Neural cell (in vitro differentiated cells): Measurements from ENCODE around the gene FOXK1. TPM values are rescaled to one million over a fixed set of nuclear protein-coding genes. Genes with fewer than 3 reads are reported as not detected.
"Not testable (repeated sequence)": the region's sequence is repeated elsewhere in the genome, so short reads cannot be mapped to it uniquely, and the experiment has no call there.

Experiments
- H2AFZ ChIP-seq: fragments of 200-600, 300-800 bp; sonication (generic), shearing (Covaris generic); 2 replicates; pipeline ENCODE4 v1.6.0; 2014; ENCODE audit warnings: low read depth, mild to moderate bottlenecking, antibody characterized with exemption, low read length, moderate library complexity
- H3F3A ChIP-seq: fragments of 200-600 bp; shearing (Covaris generic); 2 replicates; pipeline ENCODE4 v1.6.1; 2016; ENCODE audit warnings: mild to moderate bottlenecking, moderate library complexity, mixed read lengths, antibody characterized with exemption, low read length; ENCODE audit not compliant: insufficient read depth, poor library complexity, severe bottlenecking
- H3K27ac ChIP-seq: fragments of 200-600, 300-800 bp; sonication (generic), shearing (Covaris generic); 2 replicates; pipeline ENCODE4 v1.5.1; 2014; ENCODE audit warnings: mild to moderate bottlenecking, low read length, moderate library complexity
- H3K27me3 ChIP-seq: fragments of 300-800, 200-600 bp; sonication (generic), shearing (Covaris generic); 2 replicates; pipeline ENCODE4 v1.6.0; 2014; ENCODE audit warnings: mild to moderate bottlenecking, low read depth, low read length, moderate library complexity; ENCODE audit not compliant: insufficient read depth
- H3K36me3 ChIP-seq: fragments of 300-800, 200-600 bp; sonication (generic), shearing (Covaris generic); 2 replicates; pipeline ENCODE4 v1.5.1; 2014; ENCODE audit warnings: mild to moderate bottlenecking, antibody characterized with exemption, low read length, moderate library complexity; ENCODE audit not compliant: insufficient read depth
- H3K4me2 ChIP-seq: fragments of 300-800, 200-600 bp; sonication (generic), shearing (Covaris generic); 2 replicates; pipeline ENCODE4 v1.6.0; 2014; ENCODE audit warnings: mild to moderate bottlenecking, low read length
- H3K4me3 ChIP-seq: fragments of 300-800, 200-600 bp; sonication (generic), shearing (Covaris generic); 2 replicates; pipeline ENCODE4 v1.5.1; 2014; ENCODE audit warnings: mild to moderate bottlenecking, low read length, moderate library complexity
- H3K79me2 ChIP-seq: fragments of 200-600 bp; shearing (Covaris generic); replicated peaks from 2 replicates; pipeline ENCODE4 v1.6.0; 2014; ENCODE audit warnings: mild to moderate bottlenecking, low read length, moderate library complexity; ENCODE audit not compliant: insufficient read depth
- H3K9ac ChIP-seq: fragments of 300-800, 200-600 bp; sonication (generic), shearing (Covaris generic); 2 replicates; pipeline ENCODE4 v1.6.1; 2016; ENCODE audit warnings: mild to moderate bottlenecking, low read length, mixed read lengths
- H3K9me2 ChIP-seq: fragments of 200-600 bp; shearing (Covaris generic); 2 replicates; pipeline ENCODE4 v1.6.1; 2016; ENCODE audit warnings: mild to moderate bottlenecking, low read length, mixed read lengths; ENCODE audit not compliant: insufficient read depth
- H3K9me3 ChIP-seq: fragments of 200-600, 300-800 bp; sonication (generic), shearing (Covaris generic); 2 replicates; pipeline ENCODE4 v1.6.1; 2016; ENCODE audit warnings: mild to moderate bottlenecking, mixed run types, low read length, moderate library complexity, mixed read lengths
- H4K20me1 ChIP-seq: fragments of 200-600 bp; shearing (Covaris generic); 2 replicates; pipeline ENCODE4 v1.6.1; 2016; ENCODE audit warnings: mild to moderate bottlenecking, mixed run types; ENCODE audit not compliant: insufficient read depth
- CTCF ChIP-seq: fragments of 450-650 bp; IDR thresholded peaks from 2 replicates; pipeline ENCODE4 v1.5.1; 2014; ENCODE audit warnings: antibody characterized with exemption, mild to moderate bottlenecking, moderate library complexity; ENCODE audit not compliant: poor library complexity, severe bottlenecking
- EP300 ChIP-seq: fragments of 450-650 bp; conservative IDR thresholded peaks from 2 replicates; pipeline ENCODE4 v1.6.1; 2014; ENCODE audit warnings: antibody characterized with exemption, mild to moderate bottlenecking, moderate library complexity; ENCODE audit not compliant: poor library complexity, severe bottlenecking
- EZH2 ChIP-seq: fragments of 200-600, 300-800 bp; shearing (Covaris generic), sonication (generic); IDR thresholded peaks from 2 replicates; pipeline ENCODE4 v1.6.1; 2014; ENCODE audit warnings: antibody characterized with exemption, low read length, borderline replicate concordance, mild to moderate bottlenecking; ENCODE audit not compliant: insufficient read depth, poor library complexity, severe bottlenecking
- MXI1 ChIP-seq: fragments of 450-650 bp; conservative IDR thresholded peaks from 2 replicates; pipeline ENCODE4 v1.6.1; 2014; ENCODE audit warnings: antibody characterized with exemption, mild to moderate bottlenecking; ENCODE audit not compliant: poor library complexity, severe bottlenecking
- RAD21 ChIP-seq: fragments of 450-650 bp; conservative IDR thresholded peaks from 2 replicates; pipeline ENCODE4 v1.6.1; 2014; ENCODE audit warnings: antibody characterized with exemption, mild to moderate bottlenecking, moderate library complexity
- SMC3 ChIP-seq: fragments of 450-650 bp; conservative IDR thresholded peaks from 2 replicates; pipeline ENCODE4 v1.6.1; 2014; ENCODE audit warnings: antibody characterized with exemption, mild to moderate bottlenecking, moderate library complexity; ENCODE audit not compliant: poor library complexity
- TAF1 ChIP-seq: IDR thresholded peaks from 2 replicates; pipeline ENCODE4 v1.6.1; 2012; ENCODE audit warnings: low read depth
- polyA plus RNA-seq: library from polyadenylated mRNA; depleted of rRNA; stranded (reverse); fragments of >200 nt; gene quantifications from 2 replicates; pipeline ENCODE4 v1.2.3, GENCODE V29; 2014
- TF ChIP-seq, protein P1 (sequence below): IDR thresholded peaks from 2 replicates; pipeline ENCODE4 v1.6.1; 2012; ENCODE audit warnings: borderline replicate concordance

Gene FOXK1
- polyA plus RNA-seq, 1 donor from 2014 or later, result 7.4 TPM

DNA sequence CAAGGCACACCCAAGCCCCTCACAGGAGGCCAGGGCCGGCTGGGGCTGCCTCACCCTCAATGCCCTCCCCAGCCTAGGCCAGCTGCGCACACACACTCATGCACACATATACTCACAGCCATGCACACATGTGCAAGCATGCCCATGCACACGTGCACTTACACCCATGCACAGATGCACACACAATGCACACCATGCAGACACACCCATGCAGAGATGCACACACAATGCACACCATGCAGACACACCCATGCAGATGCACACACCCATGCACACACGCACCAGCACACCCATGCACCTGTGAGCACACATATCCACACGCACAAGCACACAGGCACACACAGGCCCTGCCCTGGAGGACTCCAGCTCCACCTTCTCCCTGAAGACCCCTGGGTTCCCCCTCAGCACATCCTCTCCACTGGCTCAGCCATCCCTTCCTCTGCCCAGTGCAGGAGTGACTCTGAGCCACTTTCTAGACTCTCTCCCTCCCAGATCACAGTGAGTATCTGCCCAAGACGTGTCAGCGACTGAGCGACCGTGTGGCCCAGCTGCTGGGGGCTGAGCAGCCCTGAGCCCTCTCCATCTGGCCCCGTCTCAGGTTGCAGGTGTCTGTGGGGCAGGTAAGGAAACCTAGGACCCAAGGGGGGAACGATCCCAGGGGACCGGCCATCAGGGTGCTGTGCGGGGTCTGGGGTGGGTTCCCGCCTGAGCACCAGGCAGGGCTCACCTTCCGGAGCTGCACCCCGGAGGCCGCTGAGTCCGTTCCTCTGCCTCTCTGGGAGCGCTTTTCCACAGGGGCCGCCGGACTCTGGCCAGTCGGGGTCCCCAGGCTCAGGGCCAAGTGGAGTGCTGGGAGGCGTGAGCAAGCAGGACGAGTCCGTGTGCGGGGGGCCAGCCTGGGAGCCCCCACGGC lies 119.1 kb downstream of the FOXK1 start:
- no peak overlapping the region for H2AFZ ChIP-seq
- no peaks in the 10 kb centered on the region for H3K79me2 ChIP-seq
- no peaks in the 10 kb centered on the region for H4K20me1 ChIP-seq
- TF ChIP-seq SMC3 (no peak), CTCF (no peak), EZH2 (no peak)
- TF ChIP-seq, protein P1, sequence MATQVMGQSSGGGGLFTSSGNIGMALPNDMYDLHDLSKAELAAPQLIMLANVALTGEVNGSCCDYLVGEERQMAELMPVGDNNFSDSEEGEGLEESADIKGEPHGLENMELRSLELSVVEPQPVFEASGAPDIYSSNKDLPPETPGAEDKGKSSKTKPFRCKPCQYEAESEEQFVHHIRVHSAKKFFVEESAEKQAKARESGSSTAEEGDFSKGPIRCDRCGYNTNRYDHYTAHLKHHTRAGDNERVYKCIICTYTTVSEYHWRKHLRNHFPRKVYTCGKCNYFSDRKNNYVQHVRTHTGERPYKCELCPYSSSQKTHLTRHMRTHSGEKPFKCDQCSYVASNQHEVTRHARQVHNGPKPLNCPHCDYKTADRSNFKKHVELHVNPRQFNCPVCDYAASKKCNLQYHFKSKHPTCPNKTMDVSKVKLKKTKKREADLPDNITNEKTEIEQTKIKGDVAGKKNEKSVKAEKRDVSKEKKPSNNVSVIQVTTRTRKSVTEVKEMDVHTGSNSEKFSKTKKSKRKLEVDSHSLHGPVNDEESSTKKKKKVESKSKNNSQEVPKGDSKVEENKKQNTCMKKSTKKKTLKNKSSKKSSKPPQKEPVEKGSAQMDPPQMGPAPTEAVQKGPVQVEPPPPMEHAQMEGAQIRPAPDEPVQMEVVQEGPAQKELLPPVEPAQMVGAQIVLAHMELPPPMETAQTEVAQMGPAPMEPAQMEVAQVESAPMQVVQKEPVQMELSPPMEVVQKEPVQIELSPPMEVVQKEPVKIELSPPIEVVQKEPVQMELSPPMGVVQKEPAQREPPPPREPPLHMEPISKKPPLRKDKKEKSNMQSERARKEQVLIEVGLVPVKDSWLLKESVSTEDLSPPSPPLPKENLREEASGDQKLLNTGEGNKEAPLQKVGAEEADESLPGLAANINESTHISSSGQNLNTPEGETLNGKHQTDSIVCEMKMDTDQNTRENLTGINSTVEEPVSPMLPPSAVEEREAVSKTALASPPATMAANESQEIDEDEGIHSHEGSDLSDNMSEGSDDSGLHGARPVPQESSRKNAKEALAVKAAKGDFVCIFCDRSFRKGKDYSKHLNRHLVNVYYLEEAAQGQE, result no peak
- no peaks in the 10 kb centered on the region for H3K9me2 ChIP-seq
- no peaks in the 10 kb centered on the region for H3F3A ChIP-seq
- H3K4me2 ChIP-seq, result no peak overlapping the region
- H3K9ac ChIP-seq, result no peak overlapping the region
- H3K9me3 ChIP-seq, result no peaks in the 10 kb centered on the region
- H3K27me3 ChIP-seq, result no peaks in the 10 kb centered on the region
- no peak overlapping the region for H3K4me3 ChIP-seq
- no peaks in the 10 kb centered on the region for H3K36me3 ChIP-seq
- H3K27ac ChIP-seq, result no peak overlapping the region

GRCh38 chr7:4801839-4802231 lies 119.7 kb downstream of the FOXK1 start:
- Histone ChIP-seq H3K4me3 (no peak overlapping the region), H3K79me2 (no peaks in the 10 kb centered on the region), H3F3A (no peaks in the 10 kb centered on the region), H3K9ac (no peak overlapping the region), H2AFZ (no peak overlapping the region), H3K9me3 (no peaks in the 10 kb centered on the region), H3K27ac (no peak overlapping the region), H3K4me2 (no peak overlapping the region), H4K20me1 (no peaks in the 10 kb centered on the region), H3K27me3 (no peaks in the 10 kb centered on the region), H3K9me2 (no peaks in the 10 kb centered on the region), H3K36me3 (no peaks in the 10 kb centered on the region)
- TF ChIP-seq SMC3 (no peak), EZH2 (no peak), MXI1 (no peak), TAF1 (no peak), EP300 (no peak), CTCF (no peak), RAD21 (no peak)
- TF ChIP-seq, protein P1, result no peak

DNA sequence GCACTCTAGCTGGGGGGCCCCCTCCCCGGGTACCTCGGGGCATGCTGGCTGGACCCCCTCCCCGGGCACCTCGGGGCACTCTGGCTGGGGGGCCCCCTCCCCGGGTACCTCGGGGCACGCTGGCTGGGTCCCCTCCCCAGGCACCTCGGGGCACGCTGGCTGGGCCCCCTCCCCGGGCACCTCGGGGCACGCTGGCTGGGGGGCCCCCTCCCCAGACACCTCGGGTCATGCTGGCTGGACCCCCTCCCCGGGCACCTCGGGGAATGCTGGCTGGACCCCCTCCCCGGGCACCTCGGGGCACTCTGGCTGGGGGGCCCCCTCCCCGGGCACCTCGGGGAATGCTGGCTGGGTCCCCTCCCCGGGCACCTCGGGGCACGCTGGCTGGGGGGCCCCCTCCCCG lies 120.5 kb downstream of the FOXK1 start:
- H3K4me3 ChIP-seq, H3K36me3 ChIP-seq, H3K9me2 ChIP-seq, H4K20me1 ChIP-seq, H3K27me3 ChIP-seq, H3K79me2 ChIP-seq, H3K27ac ChIP-seq, H3K9ac ChIP-seq, H3K9me3 ChIP-seq, H3F3A ChIP-seq, H2AFZ ChIP-seq, H3K4me2 ChIP-seq: not testable (repeated sequence)
